HG02852 (cell line): ENCODE measurements around the gene ERICH4.

Experiments
- ATAC-seq: cut with Tn5 transposase; IDR thresholded peaks from one replicate; pipeline ENCODE4 v1.9.1; 2021; ENCODE audit warnings: mild to moderate bottlenecking, moderate library complexity; ENCODE audit not compliant: unreplicated experiment

ERICH4 gene

GRCh38 chr19:41413947-41414346 is 29.0 kb upstream of the ERICH4 start:
- no peak for ATAC-seq

DNA sequence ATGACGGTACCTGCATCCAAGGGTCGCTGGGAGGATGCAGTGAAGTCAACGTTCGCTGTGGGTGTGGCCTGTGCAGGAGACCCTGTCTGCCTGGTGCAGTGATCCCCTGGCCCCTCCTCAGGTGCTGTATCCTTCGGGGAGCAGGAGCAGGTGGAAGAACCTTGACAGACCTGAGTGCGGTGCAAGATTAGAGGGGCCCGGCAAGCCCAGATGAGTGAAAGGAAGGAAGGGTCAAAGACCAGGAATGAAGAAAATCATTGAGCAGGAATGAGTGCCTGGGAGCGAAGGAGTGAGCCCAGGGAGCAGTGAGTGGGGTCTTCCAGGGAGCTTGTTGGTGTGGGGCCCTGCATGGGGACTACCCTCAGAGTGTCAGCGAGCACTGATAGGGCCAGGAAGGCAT is 28.5 kb upstream of the ERICH4 start:
- ATAC-seq, result no peak

- ATAC-seq, result no peak
Measured at GRCh38 chr19:41415154-41415571, 27.8 kb upstream of the ERICH4 start.

GRCh38 chr19:41416194-41416674 is 26.7 kb upstream of the ERICH4 start:
- no peak for ATAC-seq

DNA sequence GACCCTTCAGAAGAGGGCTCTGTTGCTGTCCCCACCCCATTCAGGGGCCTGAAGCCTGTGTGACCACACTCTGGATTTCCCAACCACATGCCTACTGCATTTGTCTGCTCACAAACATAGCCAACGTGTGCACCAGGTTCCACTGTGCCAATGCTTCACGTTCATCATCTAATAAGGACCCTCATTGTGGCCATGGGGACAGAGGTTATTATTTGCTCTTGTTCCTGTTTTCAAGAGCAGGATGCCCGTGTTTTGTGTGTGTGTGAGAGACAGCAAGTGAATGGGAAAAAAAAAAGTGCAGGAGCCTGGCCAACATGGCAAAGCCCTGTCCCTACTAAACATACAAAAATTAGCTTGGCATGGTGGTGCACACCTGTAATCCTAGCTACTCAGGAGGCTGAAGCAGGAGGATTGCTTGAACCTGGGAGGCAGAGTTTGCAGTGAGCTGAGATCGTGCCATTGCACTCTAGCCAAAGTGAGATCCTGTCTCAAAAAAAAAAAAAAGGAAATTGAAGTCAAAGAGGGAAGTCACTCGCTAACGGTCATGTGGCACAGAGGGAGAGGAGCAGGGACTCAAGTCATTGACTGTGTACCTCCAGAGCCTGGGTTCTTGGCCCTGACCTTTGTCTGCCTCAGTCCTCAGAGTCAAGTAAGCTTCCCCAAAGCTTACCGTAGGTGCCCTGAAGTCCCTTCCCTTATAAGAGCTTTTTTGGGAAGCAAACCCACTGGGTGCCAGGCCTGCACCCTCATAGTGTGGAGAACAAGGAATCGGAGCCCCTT is 22.7 kb upstream of the ERICH4 start:
- no peak for ATAC-seq

DNA sequence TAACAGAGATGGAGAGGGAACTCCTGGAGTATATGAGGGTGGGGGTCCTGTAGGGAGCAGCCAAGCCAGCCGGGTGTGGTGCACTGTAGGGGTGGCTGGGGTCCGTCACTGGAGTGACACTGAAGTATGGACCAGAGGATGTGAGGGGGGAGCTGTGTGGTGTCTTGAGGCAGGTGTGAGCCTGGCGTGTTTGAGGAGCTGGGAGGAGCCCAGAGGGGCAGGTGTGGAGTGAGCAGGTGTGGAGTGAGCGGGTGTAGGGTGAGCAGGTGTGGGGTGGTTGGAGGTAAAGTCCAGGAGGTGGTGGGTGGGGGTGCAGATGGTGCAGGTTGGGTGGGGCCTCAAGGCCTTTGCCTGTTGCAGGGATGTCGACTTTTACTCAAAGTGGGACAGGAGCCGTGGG is 21.6 kb upstream of the ERICH4 start:
- ATAC-seq, result no peak

DNA sequence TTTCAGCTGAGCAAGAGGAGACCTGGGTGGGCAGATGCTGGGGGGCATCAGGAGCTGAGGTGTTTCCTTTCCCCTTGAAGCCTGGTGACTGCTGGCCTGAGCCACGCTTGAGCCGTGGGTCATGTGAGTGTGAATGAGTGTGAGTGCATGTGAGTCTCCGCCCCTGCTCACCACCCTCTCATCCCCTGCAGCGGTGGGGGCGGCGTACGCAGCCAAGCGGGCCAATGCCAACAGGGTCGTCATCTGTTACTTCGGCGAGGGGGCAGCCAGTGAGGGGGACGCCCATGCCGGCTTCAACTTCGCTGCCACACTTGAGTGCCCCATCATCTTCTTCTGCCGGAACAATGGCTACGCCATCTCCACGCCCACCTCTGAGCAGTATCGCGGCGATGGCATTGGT is 21.0 kb upstream of the ERICH4 start:
- ATAC-seq, result no peak

- no peak for ATAC-seq
Measured at GRCh38 chr19:41422456-41422855, 20.5 kb upstream of the ERICH4 start.

GRCh38 chr19:41422955-41423354 is 20.0 kb upstream of the ERICH4 start:
- ATAC-seq, result no peak

DNA sequence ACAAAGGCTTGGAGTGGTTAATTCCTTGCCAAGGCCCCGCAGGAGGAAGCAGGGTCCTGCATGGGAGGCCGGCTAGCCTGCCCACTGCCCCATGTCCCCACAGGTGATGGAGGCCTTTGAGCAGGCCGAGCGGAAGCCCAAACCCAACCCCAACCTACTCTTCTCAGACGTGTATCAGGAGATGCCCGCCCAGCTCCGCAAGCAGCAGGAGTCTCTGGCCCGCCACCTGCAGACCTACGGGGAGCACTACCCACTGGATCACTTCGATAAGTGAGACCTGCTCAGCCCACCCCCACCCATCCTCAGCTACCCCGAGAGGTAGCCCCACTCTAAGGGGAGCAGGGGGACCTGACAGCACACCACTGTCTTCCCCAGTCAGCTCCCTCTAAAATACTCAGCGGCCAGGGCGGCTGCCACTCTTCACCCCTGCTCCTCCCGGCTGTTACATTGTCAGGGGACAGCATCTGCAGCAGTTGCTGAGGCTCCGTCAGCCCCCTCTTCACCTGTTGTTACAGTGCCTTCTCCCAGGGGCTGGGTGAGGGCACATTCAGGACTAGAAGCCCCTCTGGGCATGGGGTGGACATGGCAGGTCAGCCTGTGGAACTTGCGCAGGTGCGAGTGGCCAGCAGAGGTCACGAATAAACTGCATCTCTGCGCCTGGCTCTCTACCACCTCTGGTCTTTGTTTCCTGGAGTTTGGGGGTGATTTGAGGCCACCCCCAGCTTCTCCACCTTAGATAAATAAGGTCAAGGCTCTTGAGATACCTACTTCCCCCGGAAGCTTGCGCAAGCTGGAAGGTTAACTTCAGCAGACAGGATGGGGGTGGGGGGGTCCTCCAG is 18.4 kb upstream of the ERICH4 start:
- no peak for ATAC-seq

- ATAC-seq, result no peak
Measured at GRCh38 chr19:41425174-41426115, 17.5 kb upstream of the ERICH4 start.

DNA sequence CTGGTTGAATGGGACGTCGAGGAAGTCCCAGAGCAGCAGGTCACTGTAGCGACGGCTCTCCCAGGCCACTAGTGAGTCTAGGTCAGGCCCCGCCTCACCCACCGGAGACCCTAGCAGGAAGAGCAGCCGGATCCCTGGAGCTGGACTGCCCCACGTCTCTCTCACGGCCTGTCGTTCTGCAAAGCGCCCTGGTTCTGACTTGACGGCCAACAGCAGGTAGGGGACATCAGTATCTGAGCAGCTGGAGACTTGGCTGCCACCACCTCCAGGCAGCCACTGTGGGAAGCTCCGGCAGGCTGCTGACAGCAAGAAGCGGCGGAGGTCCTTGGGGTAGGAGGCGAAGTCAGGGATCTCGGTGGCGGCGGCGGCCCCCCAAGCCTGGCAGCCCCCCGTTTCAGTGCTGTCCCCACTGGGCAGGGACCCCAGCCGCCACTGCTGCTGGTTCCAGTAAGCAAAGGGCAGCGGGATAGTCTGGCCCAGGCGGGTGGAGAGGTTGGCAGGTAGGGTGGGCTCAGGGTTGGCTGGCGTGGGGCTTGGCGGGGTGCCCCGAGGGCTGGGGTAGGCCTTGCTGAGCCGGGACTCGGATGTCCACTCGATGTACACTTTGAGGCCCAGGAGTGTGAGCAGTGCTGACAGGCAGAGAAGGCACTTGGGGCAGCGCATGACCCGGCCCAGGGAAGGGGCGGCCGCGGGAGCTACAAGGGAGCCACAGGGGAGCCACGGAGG is 16.7 kb upstream of the ERICH4 start:
- ATAC-seq, result no peak

DNA sequence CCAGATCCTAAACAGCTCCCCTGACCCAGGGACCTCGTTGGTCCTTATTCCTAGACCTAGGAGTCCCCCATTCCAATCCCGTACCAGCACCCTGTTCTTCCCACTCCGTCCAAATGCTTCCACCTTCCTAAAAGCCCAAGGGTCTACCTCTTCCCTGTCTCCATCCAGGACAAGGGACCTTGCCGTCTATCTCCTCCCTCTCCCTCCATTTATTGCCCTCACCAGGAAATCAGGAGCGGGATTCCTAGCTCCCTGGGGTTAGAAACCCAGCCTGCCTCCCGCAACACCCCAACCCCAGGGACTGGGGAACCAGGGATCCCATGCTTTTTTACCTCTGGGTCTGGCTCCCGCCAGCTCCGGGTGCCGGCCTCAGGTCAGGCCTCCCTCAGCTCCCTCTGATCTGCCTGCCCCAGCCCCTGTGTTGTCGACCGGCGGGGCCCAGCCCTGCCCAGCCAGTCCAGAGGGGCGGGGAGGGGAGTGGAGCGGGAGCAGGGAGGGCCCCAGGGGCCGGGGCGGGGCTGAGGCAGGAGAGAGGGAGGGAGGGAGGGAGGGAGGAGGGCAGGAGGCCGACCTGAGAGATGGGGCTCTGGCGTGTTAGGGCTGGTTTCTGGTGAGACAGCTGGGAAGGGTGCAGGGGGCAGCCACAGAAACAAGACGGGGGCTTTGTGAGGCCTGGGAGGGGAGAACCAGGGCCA is 15.9 kb upstream of the ERICH4 start, which contains the start of gene B3GNT8:
TSS of gene B3GNT8 (minus strand) at position 423 of the 695 bp plus-strand sequence. CDS start 596 bp downstream, outside the sequence.
- no peak for ATAC-seq

DNA sequence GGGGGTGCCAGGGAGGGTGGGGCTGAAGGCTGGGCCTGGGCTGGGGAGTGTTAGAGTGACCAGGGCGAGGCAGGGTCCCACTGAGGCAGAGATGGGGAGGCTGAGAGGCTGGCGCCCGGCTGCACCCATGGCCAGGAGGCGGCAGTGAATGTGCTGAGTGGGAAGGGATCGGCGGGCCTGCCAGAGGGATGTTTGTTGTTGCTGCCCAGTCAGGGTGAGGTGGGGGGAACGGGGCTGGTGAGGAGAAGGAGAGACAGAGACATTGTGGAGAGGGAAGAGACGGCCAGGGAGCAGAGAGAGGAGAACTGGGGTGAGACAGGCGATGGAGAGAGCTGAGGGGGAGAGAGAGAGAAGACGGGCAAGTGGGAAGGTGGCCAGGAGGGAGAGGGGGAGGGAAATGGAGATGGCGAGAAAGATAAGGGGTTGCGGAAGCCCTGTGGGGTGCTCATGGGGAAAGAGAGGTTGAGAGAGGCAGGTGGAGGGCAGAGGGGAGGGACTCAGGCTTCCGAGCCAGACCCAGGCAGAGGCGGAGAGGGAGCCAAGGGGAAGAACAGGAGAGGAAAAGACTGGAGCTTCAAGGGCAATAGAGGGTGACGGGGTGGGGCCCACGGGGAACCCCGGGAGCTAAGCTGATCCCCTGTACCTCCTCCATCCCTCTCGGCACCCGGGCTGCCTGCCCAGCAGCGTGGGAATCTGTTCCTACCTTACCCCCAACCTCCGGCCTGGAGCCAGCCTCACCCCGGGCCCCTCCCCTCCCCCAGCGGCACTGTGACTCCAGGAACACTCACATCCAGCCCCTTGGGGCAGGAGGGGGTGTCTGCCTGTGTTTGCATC is 15.1 kb upstream of the ERICH4 start:
- no peak for ATAC-seq

DNA sequence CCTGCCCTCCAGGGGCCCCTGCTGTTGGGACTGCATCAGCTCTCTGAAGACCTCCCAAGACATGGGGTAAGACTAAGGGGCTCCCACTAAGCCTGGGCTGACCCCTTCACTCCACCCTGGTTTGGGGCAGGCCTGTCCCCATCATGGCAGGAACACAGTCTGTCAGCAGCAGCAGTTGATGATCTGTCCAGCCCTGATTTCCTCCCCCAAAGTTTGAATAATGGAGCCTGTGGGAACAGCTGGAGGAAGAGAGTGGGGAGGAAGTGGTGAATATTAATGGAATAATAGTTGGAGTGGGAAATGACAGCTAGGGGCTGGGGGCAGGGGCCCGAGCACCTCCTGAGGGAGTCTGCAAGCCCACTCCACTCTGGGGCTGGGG is 14.5 kb upstream of the ERICH4 start:
- ATAC-seq, result no peak

DNA sequence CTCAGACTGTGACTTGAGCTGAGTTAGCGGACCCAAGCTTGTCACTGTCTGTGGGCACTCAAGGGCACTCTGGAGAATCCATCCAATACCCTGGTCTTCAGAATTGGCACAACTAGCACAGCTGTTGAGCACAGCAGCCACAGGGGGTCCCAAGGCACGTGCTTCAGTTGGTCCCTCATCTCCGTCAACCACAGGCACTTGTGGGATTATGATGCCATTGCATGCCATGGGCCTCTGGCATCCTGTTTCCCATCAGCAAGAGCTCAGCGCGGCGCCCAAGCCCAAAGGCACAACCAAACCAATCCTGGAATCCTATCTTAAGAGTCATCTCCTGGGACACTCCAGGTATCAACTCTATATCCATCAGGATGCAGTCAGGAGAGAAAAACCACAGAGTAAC is 12.0 kb upstream of the ERICH4 start:
- no peak for ATAC-seq

GRCh38 chr19:41431426-41432386 is 11.2 kb upstream of the ERICH4 start:
- no peak for ATAC-seq

GRCh38 chr19:41433171-41433570 is 9.8 kb upstream of the ERICH4 start:
- ATAC-seq, result no peak
